ES-I3 (cell line): ENCODE results near the gene GRIN3B.

Experiments
- H3K36me3 ChIP-seq: 2 replicates; pipeline ENCODE4 v1.6.1; 2013; ENCODE audit warnings: mild to moderate bottlenecking, low read length, control low read depth, moderate library complexity; ENCODE audit not compliant: insufficient read depth
- H3K4me1 ChIP-seq: 2 replicates; pipeline ENCODE4 v1.6.1; 2013; ENCODE audit warnings: mild to moderate bottlenecking, control low read depth, low read length; ENCODE audit not compliant: insufficient read depth
- H3K9ac ChIP-seq: 2 replicates; pipeline ENCODE4 v1.6.1; 2013; ENCODE audit warnings: low read depth, mild to moderate bottlenecking, low read length, moderate library complexity
- H3K9me3 ChIP-seq: 2 replicates; pipeline ENCODE4 v1.6.1; 2013; ENCODE audit warnings: mild to moderate bottlenecking, low read length, moderate library complexity; ENCODE audit not compliant: control insufficient read depth, insufficient read depth

GRIN3B gene

GRCh38 chr19:1052349-1052975 lies 52.2 kb downstream of the GRIN3B start:
- Histone ChIP-seq H3K9me3 (peaks cover 8% of the 10 kb centered on the region; the same call in 1 of the 2 replicates), H3K9ac (no peak overlapping the region), H3K36me3 (no peaks in the 10 kb centered on the region; the same call in 1 of the 2 replicates), H3K4me1 (no peaks in the 10 kb centered on the region)

- H3K4me1 ChIP-seq, result no peaks in the 10 kb centered on the region
- no peak overlapping the region for H3K9ac ChIP-seq
- H3K9me3 ChIP-seq, result peaks cover 10% of the 10 kb centered on the region
- peaks cover 3% of the 10 kb centered on the region; the same call in 1 of the 2 replicates for H3K36me3 ChIP-seq
Observed at GRCh38 chr19:1053176-1054101, 53.2 kb downstream of the GRIN3B start.

- H3K9ac ChIP-seq, result no peak overlapping the region
- peaks cover 3% of the 10 kb centered on the region; the same call in 1 of the 2 replicates for H3K36me3 ChIP-seq
- peaks cover 15% of the 10 kb centered on the region for H3K9me3 ChIP-seq
- H3K4me1 ChIP-seq, result no peaks in the 10 kb centered on the region
Observed at GRCh38 chr19:1054102-1055027, 54.1 kb downstream of the GRIN3B start.

GRCh38 chr19:1055028-1055425 lies 54.8 kb downstream of the GRIN3B start:
- H3K9ac ChIP-seq, result no peak overlapping the region
- peaks cover 3% of the 10 kb centered on the region; the same call in 1 of the 2 replicates for H3K36me3 ChIP-seq
- peaks cover 15% of the 10 kb centered on the region for H3K9me3 ChIP-seq
- H3K4me1 ChIP-seq, result no peaks in the 10 kb centered on the region

GRCh38 chr19:1055886-1056620 lies 55.8 kb downstream of the GRIN3B start:
- Histone ChIP-seq H3K9me3 (peaks cover 15% of the 10 kb centered on the region), H3K4me1 (no peaks in the 10 kb centered on the region), H3K9ac (no peak overlapping the region), H3K36me3 (peaks cover 3% of the 10 kb centered on the region; the same call in 1 of the 2 replicates)

- H3K36me3 ChIP-seq, result peaks cover 3% of the 10 kb centered on the region; the same call in 1 of the 2 replicates
- H3K4me1 ChIP-seq, result no peaks in the 10 kb centered on the region
- H3K9me3 ChIP-seq, result peaks cover 15% of the 10 kb centered on the region
- H3K9ac ChIP-seq, result no peak overlapping the region
Observed at GRCh38 chr19:1057176-1057855, 57.1 kb downstream of the GRIN3B start.

GRCh38 chr19:1058112-1058511 lies 57.9 kb downstream of the GRIN3B start:
- no peaks in the 10 kb centered on the region for H3K4me1 ChIP-seq
- peaks cover 3% of the 10 kb centered on the region; the same call in 1 of the 2 replicates for H3K36me3 ChIP-seq
- no peak overlapping the region for H3K9ac ChIP-seq
- H3K9me3 ChIP-seq, result peaks cover 15% of the 10 kb centered on the region
